ENCODE results near the gene BEND6.

GRCh38 chr6:57064809-57065208 is 109.9 kb downstream of the BEND6 start:
- TF ChIP-seq POLR2A (IDR thresholded peaks at IDR 0.05; ENCODE audit: extremely low read depth, insufficient read length): no peak
- TF ChIP-seq, protein P1, sequence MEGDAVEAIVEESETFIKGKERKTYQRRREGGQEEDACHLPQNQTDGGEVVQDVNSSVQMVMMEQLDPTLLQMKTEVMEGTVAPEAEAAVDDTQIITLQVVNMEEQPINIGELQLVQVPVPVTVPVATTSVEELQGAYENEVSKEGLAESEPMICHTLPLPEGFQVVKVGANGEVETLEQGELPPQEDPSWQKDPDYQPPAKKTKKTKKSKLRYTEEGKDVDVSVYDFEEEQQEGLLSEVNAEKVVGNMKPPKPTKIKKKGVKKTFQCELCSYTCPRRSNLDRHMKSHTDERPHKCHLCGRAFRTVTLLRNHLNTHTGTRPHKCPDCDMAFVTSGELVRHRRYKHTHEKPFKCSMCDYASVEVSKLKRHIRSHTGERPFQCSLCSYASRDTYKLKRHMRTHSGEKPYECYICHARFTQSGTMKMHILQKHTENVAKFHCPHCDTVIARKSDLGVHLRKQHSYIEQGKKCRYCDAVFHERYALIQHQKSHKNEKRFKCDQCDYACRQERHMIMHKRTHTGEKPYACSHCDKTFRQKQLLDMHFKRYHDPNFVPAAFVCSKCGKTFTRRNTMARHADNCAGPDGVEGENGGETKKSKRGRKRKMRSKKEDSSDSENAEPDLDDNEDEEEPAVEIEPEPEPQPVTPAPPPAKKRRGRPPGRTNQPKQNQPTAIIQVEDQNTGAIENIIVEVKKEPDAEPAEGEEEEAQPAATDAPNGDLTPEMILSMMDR (IDR thresholded peaks at IDR 0.05; ENCODE audit: low read depth, low read length): no peak
